HG03469 (cell line): Measurements from ENCODE around the gene POLR3E.
A peak's percentile ranks its signal among the peaks of the same experiment; 100 is the strongest.
"Not testable (repeated sequence)": the region's sequence is repeated elsewhere in the genome, so short reads cannot be mapped to it uniquely, and the experiment has no call there.

Experiments
- ATAC-seq: cut with Tn5 transposase; IDR thresholded peaks from one replicate; pipeline ENCODE4 v1.9.1; 2021; ENCODE audit warnings: mild to moderate bottlenecking, moderate library complexity, moderate number of reproducible peaks; ENCODE audit not compliant: unreplicated experiment

POLR3E gene

DNA sequence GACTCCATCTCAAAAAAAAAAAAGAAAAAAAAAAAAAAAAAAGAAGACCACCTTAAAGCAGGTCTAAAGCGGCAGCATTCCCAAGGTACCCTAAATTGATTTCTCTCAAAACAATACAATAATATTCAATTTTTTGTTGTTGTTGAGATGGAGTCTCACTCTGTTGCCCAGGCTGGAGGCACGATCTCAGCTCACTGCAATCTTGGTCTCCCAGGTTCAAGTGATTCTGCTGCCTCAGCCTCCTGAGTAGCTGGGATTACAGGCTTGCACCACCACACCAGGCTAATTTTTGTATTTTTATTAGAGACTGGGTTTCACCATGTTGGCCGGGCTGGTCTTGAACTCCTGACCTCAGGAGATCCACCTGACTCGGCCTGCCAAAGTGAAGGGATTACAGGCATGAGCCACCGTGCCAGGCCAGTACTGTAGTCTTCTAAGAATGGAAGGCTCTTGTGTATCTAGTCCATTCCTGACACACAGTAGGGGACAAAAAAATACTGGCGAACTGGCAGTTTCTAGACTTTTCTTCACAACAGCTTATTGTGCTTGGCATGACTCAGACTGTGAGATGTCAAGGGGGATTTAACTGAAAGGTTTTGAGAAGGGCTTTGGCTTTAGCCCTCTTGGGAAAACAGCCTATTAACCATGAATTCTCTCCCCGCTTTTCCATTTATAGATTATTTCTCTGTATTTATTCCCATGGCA is 59.9 kb downstream of the POLR3E start:
- no peak for ATAC-seq

DNA sequence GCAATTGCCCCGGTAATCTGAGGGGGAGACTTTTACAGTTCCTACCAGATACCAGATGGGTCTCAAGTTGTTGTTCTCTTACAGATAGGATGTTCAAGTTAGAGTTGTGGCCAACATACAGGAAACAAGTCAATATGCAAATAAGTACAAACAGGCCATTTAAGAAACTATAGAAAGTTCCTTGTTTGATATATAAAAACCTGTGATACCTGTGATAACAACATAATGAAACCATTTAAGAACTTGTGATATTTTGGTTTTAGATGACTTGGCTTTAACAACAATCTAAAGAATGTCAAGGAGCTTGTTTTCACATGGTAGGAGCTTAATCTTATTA is 60.4 kb downstream of the POLR3E start:
- ATAC-seq, result peak; percentile 42

DNA sequence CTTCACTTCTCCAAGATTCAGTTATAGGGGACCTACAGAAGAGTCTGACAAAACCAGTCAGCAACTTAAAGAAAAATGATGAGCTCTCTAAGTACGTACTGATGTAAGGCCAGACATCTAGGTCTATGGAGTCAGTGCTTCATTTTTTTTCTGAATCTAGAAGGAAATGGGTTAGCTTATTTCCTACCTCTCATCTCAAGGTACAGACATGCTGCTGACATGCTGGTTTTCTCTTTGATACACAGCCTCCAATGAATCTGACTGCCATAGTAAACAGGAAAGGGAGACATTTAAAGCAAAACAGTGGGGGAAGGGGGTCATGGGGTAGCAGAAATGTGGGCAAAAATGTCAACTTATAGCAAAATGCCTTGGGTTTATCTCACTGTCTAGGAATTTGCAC is 60.8 kb downstream of the POLR3E start:
- ATAC-seq, result no peak

DNA sequence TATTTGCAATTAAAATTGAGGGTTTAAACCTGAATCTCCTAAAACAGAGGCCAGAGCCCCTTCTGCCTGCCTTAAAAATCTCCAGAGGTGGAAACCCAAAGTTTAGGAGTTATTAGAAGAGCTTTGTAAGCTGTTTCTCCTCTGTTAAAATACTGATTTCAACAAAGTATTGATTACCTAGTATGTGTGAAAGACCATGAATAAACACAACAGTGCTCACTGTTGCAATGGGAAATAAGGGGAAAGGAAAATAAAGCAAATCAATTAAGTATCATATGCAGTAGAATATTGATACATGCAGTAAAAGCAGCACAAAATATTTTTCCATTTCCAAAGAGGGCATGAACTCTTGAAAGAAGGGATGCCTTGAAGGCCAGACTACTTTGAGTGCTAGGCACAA is 62.5 kb downstream of the POLR3E start:
- no peak for ATAC-seq

DNA sequence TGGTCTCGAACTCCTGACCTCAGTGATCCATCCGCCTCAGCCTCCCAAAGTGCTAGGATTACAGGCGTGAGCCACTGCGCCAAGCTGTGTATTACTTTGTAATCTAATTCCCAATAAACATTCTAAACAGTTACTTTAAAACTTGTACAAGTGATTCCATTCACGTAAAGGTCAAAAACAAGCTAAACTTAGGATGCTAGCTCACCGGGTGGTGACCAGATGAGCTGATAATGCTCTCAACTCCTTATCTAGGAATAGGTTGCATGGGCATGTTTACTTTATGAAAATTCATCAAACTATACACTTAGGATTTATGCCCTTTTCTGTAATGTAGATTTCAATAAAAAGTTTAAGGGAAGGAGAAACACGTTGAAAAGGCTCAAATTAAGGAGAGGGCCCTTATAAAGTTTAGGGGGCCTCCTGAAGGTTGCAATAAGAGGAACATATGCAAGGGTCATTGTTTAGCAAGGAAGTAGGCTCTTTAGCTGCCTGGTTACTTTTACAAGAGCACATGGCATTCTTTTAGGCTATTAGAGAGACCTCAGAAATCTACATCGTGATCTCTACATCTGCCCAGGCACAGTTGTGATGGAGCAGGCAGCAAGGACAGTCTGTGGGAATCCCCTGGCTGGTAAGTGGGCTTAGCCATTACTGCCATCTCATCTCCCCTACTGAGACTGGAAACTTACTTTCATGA is 63.9 kb downstream of the POLR3E start:
- no peak for ATAC-seq

DNA sequence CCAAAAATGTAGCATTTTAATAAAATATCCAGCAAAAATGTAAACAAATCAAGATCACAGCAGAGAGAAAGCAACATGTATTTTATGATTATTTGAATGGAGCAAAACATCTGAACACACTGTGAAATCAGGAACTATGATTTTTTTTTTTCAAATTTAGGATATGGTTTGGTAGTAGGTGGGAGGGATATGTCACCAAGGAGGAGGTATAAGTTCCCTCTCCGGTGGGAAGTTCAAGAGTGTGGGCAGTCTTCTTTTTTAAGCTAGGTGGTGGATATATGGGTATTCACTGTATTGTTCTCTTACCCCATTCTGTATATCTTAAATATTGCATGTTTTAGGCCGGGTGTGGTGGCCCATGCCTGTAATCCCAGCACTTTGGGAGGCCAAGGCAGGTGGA is 67.0 kb downstream of the POLR3E start:
- no peak for ATAC-seq

DNA sequence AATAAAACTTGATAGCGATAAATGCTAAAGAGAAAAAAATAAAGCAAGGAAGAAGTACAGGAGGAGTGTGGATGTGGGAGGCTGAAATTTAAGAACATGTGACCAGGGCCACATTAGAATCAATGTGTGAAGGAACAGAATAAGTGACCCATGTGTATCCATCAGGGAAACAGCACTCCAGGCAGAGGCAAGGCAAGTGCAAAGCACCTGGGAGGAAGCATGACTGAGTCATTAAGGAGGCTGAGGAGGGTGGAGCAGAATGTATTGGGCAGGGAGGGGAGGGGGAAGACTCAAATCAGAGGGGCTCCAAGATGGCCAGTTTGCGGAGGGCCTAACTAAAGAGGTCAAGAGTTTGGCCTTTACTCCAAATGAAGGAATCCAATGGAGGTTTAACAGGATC is 69.2 kb downstream of the POLR3E start:
- no peak for ATAC-seq

DNA sequence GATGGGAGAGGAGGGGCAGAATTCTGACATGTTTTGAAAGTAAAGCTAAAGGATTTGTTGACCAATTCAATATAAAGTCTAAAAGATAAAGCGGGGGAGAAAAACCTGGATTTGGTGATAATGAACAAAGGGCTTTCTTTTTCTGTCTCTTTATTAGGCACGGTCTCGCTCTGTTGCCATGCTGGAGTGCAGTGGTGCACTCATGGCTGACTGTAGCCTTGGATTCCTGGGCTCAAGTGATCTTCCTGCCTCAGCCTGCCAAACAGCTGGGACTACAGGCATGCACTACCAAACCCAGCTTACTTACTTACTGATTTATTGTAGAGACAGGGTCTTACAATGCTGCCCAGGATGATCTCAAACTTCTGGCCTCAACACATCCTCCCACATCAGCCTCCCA is 69.7 kb downstream of the POLR3E start:
- ATAC-seq, result no peak

DNA sequence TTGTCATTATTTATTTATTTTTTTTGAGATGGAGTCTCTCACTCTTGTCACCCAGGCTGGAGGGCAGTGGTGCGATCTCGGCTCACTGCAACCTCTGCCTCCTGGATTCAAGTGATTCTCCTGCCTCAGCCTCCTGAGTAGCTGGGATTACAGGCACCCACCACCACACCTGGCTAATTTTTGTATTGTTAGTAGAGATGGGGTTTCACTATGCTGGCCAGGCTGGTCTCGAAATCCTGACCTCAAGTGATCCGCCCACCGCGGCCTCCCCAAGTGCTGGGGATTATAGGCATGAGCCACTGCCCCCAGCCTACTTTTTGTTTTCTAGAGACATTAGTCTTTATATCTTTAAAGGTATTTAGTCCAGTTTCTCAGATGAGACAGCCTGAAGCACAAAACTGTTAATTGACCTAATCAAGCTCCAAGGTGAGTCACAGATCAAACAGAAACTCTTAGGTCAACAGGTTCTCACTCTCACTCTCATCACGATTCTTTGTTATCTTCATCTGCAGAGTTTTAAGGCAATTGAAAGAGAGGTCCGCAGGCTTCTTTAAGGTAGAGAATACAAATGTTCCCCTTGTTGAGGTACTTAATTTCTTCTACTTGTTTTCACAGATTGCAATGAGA is 71.1 kb downstream of the POLR3E start:
- not testable (repeated sequence) for ATAC-seq

DNA sequence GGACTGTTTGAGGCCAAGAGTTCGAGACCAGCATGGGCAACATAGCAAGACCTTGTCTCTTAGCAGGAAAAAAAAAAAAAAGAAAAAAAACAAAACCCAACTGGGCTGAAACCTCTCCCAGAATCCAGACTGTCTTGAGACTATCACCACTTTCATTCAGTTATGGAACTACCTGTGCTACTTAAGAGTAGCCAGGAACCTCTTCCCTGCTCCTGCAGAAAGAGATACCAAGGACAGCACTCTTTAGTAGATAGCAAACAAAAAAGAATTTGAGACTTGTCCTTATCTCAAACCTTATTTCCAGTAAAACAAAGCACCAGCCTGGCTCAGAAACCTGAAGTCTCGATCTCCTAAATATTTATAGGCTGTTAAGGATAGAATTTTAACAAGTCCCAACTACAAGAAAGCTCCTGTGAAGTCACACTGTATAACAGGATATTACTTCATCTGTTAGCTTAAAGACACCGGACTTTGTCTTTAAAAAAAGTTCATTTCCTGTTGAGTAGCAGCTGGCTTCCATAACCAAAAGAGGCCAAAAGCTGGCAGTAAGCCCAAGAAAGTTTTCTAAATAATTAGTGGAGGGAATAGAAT is 72.1 kb downstream of the POLR3E start:
- ATAC-seq, result no peak

DNA sequence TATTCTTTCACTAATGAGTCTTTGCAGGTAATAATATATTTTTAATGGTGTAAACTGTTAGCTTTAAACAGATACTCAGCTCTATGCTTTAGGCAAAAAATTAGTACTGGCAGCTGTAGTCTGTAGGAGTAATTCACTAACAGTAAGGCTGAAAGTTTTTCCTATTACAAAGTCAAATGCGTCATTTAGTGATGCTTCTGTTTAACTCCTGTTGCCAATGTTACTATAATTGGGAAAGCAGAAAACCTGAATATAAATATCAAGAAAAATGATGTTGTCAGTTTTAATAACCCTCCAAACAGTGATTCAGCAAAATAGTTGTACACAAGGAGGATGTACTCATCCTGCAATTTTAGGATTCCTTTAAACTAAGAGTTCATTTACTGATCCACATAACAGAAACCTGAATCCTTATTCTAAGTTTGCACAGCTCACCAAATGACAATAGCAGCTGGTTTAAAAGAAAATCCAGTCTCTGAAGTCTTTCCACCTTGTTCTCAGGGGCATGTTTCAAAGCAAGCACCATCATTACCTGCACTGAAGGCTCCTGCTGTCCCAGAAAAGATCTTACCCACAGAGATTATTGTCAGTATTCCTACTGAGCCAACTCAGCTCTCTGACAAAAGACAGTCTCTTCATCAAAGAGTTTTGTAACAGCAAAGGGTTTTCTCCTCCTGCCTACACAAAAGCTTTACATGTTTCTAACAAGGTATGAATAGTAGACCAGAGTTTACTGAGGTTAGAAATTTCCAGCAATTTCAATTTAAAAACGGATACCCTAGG is 73.0 kb downstream of the POLR3E start:
- no peak for ATAC-seq

DNA sequence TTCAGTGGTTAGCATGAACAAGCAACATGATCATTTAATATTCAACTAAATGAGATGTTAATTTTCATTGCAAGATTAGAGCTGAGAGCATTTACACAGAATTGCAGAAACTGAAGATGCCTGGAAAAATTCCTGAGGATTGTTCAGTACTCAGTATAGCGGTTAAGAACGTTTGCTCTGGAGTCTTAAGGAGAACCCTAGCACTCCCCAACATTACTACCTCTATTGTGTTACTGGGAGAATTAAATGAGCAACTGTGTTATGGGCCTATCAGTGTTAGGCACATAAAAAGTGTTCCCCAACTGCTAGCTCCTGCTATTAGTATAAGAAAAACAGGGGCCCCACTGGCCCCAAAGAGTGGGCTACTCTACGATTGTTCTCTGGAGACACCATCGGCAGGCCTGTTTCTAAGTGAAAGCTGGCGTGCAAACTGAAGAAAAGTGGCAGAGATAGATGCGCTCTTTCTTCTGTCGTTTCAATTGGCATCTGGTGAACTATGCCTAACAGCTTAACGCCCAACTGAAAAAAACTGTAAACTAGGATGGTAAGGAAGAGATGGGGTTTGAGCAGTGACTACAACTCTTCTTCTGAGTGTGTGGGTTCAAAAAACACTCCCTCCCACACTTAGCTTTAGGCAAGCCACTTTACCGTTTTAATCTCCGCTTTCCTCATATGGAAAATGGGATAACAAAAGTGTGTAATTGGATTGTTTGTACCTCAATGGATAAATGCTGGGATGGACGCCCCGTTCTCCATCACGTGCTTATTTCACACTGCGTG is 75.9 kb downstream of the POLR3E start:
- ATAC-seq, result no peak

DNA sequence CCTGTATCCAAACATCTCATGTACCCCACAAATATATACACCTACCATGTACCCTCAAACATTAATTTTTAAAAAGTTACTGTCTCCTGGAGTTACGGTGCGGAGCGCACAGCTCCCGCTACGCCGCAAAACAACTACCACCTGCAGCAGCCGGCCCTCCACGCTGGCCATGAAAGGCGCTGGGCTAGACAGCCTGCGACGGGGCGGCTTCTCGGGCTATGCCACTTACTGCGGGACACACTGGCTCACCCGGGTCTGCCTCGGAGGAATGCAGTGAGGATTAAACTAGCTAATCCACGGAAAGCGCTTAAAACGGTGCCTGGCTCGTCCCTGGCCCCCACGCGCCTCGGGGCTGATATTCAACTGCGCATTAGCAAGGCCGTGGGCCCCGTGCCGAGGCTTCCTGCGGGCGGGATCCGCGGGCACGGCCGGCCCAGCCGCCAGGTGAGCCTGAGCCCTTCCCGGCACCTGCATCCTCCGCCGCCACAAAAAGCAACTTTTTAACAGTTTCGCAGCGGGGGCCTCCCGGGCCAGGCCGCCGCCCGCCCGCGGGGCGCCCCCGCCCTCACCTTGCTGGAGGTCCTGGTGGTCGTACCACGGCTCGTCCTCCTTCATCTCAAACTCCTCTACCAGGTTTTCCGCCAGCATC is 76.6 kb downstream of the POLR3E start:
- ATAC-seq, result peak; percentile 7

DNA sequence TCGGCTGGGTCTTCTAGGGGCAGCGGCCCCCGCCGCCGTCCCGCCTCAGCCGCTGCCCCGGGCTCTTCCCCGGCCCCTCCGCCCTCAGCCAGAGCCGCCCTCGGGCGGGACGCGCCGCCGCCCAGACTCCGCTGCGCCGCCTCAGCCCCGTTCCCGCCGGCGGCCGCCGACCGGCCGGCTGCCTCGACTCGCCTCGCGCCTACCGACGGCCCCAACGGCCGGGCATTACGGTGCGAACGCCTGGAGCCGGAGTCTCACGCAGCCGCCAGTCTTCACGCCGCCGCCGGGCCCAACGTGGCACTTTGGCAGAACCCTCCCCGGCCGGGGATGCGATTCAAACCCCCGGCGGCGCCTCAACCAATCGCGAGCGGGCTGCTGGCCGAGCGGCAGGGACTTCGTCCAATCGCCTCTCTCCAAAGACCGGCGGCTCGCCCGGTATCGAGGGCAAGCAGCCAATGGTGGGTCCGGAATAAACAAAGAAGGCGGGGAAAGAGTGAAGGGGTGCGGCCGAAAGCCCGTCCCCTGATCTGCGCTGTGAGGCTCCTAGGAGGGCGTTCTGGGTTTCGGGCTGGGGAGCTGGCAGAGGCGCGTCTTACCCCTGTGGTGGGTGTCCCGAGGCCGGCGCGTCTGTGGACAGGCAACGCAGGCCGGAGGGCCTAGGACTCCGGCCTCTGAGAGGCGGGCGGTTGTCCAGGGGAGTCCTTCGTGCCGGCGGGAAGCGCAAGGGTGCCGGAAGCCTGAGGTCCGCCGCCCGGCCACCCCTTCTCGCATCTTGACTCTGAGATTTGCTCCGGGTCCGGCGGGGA is 77.3 kb downstream of the POLR3E start, which contains the start of gene CDR2:
CDR2 (minus strand) TSS at position 309 of the 806 bp plus-strand sequence. CDS start 310 bp downstream, outside the sequence.
- peak; percentile 75 for ATAC-seq

DNA sequence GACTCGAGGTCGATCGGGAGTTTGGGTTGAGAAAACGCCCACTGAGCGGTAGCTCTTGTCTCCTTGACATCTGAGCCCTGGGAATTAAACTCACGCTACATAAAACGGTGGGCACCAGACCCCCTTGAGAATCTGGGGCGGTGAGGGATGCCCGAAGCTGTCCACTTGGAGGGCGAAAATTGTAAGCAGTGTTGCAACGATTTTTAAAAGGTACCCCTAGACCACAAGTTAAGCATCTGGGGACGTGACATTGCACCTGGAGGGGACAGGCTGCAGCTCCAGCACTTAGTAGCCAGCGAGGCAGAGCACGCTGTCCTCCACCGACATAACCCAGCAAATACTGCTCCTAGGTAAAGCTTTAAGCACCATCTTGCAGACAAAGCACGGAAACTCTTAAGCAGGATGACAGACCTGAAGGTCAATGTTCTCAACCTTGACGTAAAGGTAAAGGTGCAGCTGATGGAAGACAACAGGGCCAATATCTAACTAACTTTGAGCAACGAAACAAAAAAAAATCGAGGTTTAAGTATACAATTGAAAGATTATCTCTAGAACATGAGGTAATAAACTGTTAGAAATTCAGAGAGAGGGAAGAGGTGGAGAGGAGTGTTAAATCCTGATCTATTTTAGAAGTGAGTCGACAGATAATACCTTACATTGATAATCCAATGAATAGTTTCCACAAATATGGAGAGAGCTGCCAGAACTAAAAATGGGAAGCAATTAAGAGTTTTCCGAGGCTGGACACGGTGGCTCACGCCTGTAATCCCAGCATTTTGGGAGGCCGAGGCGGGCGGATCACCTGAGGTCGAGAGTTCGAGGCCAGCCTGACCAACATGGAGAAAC is 78.1 kb downstream of the POLR3E start:
- ATAC-seq, result no peak

DNA sequence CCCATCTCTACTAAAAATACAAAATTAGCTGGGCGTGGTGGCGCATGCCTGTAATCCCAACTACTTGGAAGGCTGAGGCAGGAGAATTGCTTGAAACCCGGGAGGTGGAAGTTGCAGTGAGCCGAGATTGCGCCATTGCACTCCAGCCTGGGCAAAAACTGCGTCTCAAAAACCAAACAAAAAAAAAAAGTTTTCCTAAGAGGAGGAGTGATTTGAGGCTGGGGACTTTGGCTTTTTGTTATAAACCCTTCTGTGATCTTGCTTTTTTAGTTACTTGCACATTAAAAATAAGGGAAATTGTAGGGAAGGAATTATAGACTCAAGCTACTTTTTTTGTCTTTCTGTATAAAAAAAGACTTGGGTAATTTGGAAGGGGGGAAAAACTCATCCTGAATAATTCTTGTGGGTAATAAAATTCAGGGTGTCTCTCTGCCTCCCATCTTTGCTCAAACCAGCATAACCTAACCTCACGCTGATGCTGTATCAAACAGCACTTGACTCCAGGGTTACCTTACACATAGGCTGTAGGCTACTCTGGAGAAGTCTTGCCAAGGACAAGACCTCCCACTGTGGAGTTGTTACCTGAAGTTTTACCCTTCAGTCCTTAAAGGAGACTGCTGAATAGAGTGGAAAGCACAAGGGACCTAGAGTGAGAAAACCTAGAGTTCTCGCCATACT is 78.9 kb downstream of the POLR3E start:
- ATAC-seq, result no peak

DNA sequence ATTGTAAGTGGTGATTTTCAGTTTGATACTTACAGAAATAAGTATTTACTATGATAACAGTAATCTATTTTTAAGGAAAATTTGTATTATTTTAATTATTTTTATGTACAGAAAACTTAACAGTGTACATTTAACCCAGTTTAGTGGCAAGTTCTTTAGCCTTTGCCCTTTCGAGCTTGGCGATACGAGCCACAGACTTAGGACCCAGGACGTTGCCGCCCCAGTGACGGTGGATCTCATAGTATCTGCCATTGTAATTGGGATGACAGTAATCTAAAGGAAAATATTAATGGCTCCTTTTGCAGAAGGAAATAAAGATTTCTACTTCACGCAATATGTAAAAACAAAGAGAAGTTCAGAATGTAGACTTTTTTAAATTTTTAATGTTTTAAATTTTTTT is 82.4 kb downstream of the POLR3E start:
- ATAC-seq, result no peak
